Measurements from ENCODE around the gene HAUS6.
"Not testable (repeated sequence)": the region's sequence is repeated elsewhere in the genome, so short reads cannot be mapped to it uniquely, and the experiment has no call there.

DNA sequence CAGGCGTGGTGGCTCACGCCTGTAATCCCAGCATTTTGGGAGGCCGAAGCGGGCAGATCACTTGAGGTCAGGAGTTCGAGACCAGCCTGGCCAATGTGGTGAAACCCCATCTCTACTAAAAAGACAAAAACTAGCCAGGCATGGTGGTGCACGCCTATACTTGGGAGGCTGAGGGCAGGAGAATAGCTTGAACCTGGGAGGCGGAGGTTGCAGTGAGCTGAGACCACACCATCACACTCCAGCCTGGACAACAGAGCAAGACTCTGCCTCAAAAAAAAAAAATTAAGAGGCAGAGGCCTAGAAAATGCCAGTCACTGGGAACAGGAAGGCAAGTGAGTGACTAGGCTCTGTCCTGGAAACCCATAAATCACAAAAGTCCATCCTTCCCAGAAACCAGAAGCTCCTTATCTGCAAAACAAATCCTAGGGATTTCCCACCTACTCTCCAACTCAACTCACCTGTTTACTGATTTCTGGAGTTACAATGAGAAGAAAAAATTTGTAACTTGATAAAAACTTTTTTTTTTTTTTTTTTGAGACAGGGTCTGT, 10.4 kb upstream of the HAUS6 start:
- TF ChIP-seq, protein P1, sequence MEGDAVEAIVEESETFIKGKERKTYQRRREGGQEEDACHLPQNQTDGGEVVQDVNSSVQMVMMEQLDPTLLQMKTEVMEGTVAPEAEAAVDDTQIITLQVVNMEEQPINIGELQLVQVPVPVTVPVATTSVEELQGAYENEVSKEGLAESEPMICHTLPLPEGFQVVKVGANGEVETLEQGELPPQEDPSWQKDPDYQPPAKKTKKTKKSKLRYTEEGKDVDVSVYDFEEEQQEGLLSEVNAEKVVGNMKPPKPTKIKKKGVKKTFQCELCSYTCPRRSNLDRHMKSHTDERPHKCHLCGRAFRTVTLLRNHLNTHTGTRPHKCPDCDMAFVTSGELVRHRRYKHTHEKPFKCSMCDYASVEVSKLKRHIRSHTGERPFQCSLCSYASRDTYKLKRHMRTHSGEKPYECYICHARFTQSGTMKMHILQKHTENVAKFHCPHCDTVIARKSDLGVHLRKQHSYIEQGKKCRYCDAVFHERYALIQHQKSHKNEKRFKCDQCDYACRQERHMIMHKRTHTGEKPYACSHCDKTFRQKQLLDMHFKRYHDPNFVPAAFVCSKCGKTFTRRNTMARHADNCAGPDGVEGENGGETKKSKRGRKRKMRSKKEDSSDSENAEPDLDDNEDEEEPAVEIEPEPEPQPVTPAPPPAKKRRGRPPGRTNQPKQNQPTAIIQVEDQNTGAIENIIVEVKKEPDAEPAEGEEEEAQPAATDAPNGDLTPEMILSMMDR (IDR thresholded peaks at IDR 0.05): not testable (repeated sequence)
- TF ChIP-seq EP300, POLR2AphosphoS5 (IDR thresholded peaks at IDR 0.05): not testable (repeated sequence)
